Dermis microvascular lymphatic vessel endothelial cell (primary cell): ENCODE results near the gene ARNT2. TPM values are rescaled to one million over a fixed set of nuclear protein-coding genes. Genes with fewer than 3 reads are reported as not detected.

Experiments
- DNase-seq, 2 donors: peaks; one replicate each; pipeline versions ENCODE4 v3.0.0 to v3.0.0-alpha.2; 2010; ENCODE audit warnings: low read depth in 2 of 2
- total RNA-seq: library from RNA; depleted of rRNA; stranded (reverse); fragments of >200 nt; gene quantifications from 2 replicates; pipeline ENCODE4 v1.2.1, GENCODE V29; 2014

ARNT2 gene
- total RNA-seq, 1 donor from 2014 or later, result under 0.01 TPM

DNA sequence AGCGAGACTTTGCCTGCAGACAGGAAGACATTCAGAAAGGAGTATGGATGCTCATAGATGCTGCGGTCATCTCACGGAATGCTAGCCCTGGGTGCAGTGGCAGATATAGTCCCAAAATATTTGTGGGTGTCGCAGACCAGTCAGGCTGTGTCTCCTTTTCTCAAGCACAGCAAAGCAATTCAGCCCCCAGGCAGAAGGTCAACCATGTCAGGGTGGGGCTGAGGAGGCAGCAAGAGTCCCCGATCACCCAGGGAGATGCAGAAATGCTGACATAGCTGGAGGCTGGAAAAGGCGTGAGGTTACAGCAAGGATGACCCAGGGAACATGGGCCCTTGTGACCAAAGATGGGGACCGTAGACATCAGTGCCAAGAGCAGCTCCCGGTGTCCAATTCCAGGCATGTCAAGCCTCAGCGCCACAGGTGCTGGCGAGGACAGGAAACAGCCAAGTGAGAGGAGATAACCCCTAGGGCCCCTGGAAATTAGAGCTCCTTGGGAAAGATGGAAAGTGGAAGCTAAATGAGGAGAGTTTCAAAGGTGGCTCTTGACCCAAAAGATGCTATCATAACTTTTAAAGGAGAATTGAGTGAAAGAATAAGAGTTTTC lies 209.7 kb downstream of the ARNT2 start:
- no peak for DNase-seq

DNA sequence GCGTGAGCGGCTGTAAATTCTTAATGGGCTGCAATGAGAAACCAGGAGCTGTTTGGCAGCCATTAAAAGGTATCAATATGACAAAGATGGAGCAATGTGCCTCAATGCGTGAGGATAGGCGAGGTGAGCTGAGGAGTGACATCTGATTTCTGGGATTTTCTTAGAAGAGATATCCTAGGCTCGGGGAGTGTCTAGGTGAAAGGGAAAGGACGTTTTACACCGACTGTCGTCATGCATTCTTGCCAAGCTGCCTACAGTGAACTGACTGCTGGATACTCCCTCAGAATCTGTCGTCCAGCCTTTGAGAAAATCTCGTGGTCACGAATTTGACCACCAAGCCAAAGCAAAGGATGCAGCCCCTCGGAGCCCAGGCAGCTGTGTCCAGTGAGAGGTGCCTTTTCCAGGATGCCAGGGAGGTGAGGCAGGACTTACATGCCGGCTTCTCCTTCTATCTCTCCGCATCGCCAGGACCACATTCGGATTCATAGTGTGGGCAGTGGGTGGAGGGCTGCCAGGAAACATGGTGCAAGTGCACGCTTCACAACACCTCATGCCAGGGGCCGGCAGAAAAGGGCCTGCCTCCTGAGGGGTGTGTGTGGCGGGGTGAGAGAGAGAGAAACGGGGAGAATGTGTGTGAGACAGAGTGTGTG lies 210.7 kb downstream of the ARNT2 start:
- no peak for DNase-seq

DNA sequence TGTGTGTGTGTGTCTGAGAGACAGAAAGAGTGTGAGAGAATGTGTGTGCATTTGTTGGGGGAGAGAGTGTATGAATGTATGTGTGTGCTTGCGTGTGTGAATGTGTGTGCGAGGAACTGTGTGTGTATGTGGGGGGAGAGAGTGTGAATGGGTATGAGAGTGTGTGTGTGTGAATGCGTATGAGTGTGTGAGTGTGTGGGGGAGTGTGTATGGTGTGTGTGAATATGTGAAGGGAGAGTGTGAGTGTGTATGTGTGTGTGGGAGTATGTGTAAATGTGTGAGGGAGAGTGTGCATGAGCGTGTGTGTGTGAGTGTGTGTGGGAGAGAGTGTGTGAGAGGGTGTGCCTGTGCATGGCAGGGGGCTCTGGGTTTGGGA lies 211.2 kb downstream of the ARNT2 start:
- no peak for DNase-seq

DNA sequence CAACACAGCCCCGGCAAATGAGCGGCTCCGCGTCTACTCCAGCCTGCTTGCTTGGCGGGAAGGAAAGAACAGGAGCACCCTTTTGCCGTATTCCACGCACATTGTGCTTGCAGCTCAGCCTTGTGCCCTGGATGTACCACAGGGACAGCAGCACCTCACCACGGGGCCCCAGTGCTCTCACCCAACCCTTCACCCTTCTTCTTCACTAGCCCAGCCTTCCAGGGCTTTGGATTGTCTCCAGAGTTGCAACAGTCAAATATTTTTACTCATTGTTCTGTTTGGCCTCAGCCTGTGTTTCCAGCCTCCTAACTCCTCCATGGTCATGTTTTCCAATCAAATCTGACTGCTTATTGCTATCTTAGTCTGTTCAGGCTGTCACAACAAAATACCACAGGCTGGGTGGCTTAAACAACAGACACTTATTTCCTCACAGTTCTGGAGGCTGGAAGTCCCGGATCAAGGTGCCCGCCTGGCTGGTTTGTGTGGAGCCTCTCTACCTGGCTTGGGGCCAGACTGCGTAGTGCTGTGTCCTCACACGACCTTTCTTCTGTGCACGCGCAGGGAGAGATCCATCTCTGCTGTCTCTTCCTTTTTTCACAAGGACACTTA lies 211.7 kb downstream of the ARNT2 start:
- DNase-seq, result peak; percentile 61 to 72

DNA sequence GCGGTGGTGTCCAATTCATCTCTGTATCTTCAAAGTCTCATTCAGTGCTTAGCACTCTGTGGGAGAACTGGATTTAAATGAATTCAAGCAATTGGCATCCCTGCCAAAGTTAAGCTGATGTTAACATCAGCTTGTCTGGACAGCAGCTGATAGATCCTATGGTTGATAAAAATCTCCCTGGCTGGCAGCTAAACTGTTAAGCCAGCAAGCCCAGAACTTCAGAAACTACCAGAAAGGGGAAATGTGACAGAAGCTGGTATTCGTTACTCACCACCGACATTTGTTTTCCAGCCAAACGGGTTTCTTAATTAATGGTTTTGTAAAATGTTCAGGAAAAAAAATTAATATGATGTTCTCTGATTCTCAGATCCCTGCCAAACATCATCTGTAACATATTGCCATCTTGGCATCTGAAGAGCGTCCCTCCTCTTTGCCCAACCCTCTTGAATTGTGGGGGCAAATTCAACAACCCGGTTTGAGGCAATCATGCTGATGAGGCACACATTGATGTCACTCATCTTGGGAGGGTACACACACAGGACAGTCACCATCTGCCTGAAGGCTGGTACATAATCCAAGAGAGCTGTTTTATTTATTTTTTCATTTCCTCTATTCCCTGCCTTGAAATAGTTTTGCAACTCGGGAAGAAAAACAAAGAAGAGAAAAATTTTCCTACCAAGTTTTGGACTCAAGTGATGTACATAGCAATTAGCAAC lies 214.7 kb downstream of the ARNT2 start:
- DNase-seq, result no peak

DNA sequence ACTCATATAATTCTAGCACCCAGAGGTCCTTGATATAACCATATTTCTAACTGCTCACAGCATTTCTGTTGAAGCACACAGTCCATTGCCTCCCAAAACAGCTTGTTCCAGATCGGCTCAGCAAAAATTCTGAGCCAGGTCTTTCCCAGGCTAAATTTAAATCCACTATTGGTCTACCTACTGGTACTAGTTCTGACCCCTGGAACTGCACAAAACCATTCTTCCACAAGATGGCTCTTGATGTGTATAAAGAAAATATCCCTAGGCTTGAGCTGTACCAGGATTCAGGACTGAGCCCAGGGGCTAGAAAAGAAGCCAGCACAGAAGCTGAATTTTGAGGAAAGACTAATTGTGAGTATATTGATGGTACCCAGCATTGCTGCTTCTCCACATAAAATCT lies 215.5 kb downstream of the ARNT2 start:
- no peak for DNase-seq

DNA sequence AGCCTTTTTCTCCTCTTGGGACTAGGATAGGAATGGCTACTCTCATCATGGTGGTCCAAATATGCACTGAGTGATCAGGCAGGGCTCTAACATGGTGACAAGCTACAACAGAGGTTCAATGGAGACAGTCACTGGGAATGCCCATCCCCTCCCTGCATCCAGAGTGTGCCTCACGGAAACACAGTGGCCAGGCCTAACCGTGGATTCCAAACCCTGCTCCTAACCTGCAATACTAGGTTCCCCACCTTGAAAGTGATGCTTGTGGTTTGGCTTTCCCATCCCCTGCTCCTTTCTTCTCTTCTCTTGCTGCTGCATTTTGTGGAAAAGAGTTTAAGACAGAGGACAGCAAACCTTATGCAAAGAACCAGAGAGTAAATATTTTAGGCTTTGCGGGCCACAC lies 216.0 kb downstream of the ARNT2 start:
- DNase-seq, result no peak

DNA sequence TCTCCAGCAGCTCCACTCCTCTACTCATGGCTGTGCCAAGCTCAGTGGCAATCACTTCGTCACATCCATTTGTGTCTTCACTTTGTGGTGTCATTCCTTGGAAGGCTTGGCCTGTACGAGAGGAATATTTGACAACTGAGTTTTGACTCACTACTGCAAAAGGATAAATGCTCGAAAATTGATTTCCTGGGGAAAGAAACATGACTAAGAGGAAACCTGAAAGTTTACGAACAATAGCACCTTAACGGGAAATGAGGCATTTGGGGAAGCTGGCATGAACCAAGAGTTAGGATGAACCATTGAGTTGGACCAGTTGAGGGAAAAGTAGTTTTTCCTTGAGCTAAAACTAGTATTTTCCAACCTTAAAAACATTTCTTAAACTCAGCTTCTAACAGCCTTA lies 216.7 kb downstream of the ARNT2 start:
- peak; percentile 60 to 84 for DNase-seq

DNA sequence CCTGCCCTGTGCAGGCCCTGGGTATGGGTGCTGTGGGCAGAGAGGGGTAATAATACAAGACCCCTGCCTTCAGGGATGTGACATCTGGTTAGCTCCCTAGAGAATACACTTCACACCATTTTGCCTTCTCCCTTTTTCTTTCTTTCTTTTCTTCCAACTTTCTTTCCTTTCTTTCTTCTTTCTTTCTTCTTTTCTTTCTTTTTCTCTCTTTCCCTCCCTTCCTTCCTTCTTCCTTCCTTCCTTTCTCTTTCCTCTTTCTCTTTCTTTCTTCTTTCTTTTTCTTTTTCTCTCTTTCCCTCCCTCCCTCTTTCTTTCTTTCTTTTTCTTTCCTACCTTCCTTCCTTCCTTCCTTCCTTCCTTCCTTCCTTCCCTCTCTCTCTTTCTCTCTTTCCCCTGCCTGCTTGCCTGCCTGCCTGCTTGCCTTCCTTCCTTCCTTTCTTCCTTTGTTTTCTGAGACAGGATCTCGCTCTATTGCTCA lies 222.5 kb downstream of the ARNT2 start:
- no peak for DNase-seq

DNA sequence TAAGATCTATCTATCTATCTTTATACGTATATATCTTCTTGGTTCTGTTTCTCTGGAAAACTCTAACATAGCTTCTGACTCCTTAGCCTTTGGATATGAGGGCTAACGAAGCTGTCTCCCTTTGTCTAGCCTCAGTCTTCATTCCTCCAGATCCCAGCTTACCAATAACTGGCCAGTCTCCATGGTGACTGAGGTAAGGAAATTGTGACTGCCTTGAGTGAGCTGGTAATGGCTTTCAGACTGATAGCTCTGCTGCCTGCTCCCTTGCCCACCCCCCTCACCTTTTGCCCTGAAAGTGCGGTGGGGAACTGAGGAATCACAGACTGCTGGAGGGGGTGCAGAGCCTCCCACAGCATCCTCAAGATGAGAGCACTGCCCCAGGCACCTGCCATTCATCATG lies 225.2 kb downstream of the ARNT2 start:
- no peak for DNase-seq

DNA sequence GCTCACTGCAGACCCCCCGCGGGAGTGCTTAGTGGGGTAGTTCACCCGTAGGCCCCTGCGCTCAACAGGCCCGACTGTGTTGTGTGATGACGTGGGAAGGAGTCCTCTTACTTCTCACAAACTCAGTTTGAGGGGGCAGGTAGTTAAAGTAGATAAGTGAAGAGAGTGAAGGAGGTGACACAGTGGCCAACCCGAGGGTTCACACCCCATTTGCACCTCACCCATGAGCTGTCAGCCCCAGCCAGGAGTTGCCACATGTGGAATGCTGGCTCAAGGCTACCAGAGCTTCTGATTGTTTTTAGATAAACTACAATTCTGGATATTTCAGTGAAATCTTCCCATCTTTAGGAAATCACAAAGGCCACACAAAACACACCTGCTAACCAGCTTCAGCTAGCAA lies 226.8 kb downstream of the ARNT2 start:
- no peak for DNase-seq

DNA sequence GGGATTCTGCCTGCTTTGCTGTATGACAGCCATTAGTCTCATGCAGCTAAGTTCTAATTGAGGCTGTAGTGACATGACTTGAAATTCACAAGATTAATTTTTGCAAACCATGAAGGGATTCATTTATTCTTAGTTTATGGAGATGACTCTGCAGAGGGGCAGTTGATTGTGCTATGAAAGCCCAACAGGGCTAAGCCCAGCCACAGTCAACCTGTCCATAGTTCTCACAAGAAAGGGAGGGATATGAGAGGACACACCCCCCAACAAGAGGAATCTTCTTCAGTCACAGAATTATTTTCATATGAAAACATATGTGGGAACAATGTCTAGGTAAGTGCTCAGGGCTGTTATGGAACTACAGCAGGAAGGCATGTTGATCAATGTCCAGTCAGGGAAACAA lies 229.0 kb downstream of the ARNT2 start:
- DNase-seq, result no peak

DNA sequence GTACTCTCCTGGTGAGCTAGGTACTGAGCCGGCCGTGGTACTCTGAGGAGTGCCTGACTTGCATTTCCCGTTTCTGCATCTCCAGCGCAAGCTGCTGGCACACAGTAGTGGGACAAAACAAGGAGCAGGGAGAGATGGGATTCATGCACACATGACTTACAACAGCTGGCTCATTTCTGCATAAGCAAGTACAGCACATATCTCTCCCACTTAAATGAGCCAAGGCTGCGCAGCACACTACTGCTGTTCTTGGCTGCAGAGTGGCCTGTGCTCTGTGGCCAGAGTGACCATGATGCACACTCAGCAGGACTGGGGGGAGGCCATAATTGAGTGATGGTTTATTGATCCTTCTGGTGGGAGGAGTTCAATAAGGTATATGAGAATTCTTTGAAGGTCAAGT lies 231.8 kb downstream of the ARNT2 start:
- no peak for DNase-seq

DNA sequence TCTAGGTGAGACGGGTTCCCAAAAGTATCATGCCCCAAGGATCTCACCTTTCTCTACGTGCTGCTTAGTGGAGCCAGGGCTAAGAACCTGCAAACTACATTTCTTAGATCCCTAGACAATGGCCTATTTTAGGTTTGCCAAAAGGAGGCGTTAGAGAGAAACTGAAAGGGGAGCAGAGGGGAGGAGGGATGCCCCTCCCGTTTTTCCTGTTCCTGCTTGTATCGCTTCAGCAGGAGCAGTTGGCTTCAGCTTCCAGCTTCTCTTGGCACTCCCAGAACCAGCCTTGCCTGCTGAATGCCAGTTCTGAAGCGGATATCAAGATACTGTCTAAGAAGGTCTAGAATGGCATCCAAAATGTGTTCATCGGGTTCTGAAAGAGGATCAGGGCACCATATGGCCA lies 232.5 kb downstream of the ARNT2 start:
- DNase-seq, result no peak

DNA sequence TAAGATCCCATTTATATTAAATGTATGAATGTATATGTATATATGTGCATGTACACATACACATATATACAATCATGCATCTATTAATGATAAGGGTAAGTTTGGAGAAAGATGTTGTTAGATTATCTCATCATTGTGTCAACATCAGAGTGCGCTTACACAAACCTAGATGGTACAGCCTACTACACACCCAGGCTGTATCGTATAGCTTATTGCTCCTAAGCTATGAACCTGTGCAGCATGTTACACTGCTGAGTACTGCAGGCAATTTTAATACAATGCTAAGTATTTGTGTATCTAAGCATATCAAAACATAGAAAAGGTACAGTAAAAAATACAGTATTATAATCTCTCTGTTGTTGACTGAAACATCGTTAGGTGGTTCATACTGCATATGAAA lies 233.6 kb downstream of the ARNT2 start:
- DNase-seq, result no peak

DNA sequence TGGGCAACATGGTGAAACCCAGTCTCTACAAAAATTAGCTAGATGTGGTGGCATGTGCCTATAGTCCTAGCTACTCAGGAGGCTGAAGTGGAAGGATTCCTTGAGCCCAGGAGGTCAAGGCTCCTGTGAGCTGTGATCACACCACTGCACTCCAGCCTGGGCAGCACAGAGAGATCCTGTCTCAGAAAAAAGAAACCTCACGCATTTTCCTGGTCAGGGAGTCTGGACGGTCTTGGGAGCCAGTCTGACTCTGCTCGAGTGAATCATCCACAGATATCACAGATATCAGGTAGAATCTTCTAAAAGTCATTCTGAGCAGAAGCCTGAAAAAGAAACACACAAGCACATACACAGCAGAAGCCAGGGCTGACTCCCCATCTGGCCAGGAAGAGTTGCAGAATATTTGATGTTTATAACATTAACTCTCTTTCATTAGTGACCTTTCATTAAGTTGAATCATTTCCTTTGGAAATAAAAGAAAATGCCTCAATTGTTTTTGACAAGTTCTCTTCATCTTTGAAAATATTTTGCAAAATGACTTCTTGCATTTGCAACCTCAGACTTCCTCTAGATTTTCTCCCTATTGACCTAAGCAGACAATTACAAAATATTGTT lies 234.5 kb downstream of the ARNT2 start:
- DNase-seq, result peak in 1 of 2 donors; percentile 18

DNA sequence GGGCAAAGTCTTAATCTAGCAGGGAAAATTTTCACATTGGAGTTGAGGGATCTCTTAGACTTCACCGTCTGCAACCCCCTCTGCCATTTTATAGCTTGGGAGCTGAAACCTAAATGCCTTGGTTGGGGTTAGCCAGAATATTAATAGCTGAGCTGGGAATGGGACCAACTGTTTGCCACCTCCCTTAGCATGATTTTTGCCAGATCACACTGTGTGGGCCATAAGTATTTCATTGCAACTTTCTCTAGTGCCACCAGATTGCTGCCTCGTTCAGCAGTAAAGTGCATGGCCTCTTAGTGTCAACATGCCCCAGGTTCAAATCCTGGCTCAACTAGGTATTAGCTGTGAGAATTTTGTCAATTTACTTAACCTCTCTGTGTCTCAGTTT lies 235.0 kb downstream of the ARNT2 start:
- DNase-seq, result no peak

DNA sequence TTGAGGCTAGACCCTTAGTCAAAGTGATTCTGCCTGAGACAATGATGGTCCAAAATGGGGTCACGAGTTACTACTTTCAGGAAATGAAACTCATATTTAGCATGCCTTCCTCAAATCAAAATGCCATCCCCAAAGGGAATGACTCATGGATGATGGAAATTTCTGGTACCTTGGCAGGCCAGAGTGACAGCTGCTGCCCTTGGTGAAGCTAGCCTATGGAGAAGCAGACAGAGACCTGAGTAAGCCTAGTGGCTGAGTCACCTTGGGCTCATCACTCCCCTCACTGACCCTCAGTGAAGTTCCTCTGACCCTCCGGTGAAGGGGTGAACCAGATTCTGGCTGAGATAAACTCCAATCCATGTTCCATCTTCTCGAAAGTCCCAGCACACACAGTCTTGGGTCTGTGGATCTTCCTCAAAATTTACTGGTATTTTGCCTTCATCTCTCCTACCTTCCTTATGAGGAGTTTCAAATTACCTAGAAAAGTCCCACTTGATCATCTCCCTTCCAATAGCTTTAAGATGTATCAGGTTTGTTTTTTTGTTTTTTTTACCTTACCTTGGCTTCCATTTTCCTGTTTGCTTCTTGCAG lies 236.4 kb downstream of the ARNT2 start:
- DNase-seq, result no peak

DNA sequence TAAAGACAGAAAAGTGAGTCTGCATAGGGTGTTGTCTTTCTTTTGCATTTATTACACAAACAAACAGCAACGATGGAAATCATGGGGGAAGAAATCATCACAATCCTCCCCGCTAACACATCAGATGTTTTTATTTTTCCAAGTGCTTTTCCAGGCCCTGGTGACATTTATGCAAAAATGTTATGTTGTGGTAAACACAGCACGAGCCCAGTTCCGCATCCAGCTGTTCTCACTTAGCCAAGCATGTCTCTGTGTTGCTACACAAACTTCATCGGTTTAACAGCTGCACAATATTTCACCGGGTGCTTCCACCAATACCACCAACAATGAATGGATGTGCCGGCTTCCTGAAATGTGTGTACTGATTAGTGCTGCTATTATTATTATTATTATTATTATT lies 237.2 kb downstream of the ARNT2 start:
- DNase-seq, result no peak

DNA sequence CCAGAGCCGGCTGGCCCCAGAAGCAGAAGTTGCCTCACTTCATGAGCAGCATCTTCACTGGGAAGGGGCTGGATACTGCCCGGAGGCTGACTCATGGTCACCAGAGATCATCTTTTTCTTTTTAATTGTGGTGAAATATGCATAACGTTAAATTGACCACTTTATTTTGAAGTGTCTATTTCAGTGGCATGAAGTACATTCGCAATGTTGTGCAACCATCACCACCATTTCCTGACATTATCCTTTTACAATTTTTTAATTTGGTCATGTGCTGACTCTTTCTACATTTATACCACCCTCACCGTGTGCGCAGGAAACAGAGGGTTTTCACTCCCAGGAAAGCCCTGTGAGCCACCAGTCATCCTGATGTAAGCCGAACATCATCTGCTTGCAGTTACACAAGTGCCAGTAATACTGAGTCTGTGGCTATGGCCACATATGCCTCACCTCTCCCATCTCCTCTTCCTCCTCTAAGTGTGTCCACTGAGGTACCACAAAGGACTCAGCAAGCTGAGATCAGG lies 239.3 kb downstream of the ARNT2 start:
- DNase-seq, result peak in 1 of 2 donors; percentile 4

DNA sequence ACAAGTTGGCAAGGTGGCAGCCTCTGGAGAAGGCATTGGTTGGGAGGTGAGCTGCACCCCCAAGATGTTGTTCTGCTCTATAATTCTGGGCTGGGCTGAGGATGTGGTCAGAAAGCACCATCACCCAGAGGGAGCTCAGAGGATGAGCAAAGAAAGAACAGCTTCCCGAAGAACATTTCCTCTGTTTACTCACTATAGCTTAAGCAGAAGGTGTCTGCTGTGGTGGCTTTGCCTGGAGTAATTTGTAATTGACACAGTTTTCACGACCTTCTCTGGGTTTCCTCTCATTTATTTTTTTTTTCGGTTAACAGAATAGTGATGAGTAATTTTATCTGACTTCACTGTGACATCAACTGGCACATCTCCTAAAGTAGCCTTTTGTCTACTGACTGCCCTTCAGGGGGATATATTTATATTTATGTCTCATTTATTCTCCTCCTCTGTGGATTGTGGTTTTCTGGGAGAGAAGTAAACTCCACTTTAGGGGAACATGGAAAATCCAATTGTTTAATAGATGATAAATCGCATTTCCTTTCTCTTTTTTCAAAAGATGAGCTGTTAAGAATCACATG lies 241.4 kb downstream of the ARNT2 start:
- no peak for DNase-seq
